ENCODE results near the gene RNF157.
A peak's percentile ranks its signal among the peaks of the same experiment; 100 is the strongest.

The RNF157 gene

GRCh38 chr17:76145231-76146052 lies 94.9 kb downstream of the RNF157 start:
- peak overlapping the region; percentile 72 for H3K4me3 Mint-ChIP-seq
- H3K9me3 Mint-ChIP-seq, result no peaks in the 10 kb centered on the region
- peak overlapping the region; percentile 98 for H3K27ac Mint-ChIP-seq
- H3K4me1 Mint-ChIP-seq, result peaks cover 62% of the 10 kb centered on the region
- ATAC-seq (peak; percentile 43), DNase-seq (ENCODE audit: low spot score in 2 of 2) (no peak)
- peaks cover 16% of the 10 kb centered on the region for H3K36me3 Mint-ChIP-seq

- H3K27ac Mint-ChIP-seq, result peak overlapping the region; percentile 98
- H3K36me3 Mint-ChIP-seq, result peaks cover 16% of the 10 kb centered on the region
- peak overlapping the region; percentile 68 for H3K4me3 Mint-ChIP-seq
- DNase-seq (ENCODE audit: low spot score in 2 of 2) (no peak), ATAC-seq (no peak)
- no peaks in the 10 kb centered on the region for H3K9me3 Mint-ChIP-seq
- H3K4me1 Mint-ChIP-seq, result peaks cover 69% of the 10 kb centered on the region
Observed at GRCh38 chr17:76142585-76143041, 97.7 kb downstream of the RNF157 start.

- peak overlapping the region; percentile 68 for H3K4me3 Mint-ChIP-seq
- H3K9me3 Mint-ChIP-seq, result no peaks in the 10 kb centered on the region
- H3K27ac Mint-ChIP-seq, result peak overlapping the region; percentile 98
- DNase-seq (ENCODE audit: low spot score in 2 of 2) (no peak), ATAC-seq (no peak)
- H3K4me1 Mint-ChIP-seq, result peaks cover 69% of the 10 kb centered on the region
- peaks cover 16% of the 10 kb centered on the region for H3K36me3 Mint-ChIP-seq
Observed at GRCh38 chr17:76142039-76142584, 98.2 kb downstream of the RNF157 start.

GRCh38 chr17:76141212-76142038 lies 98.9 kb downstream of the RNF157 start, which contains the start of gene FOXJ1:
TSS of gene FOXJ1 (minus strand) at chr17:76141245. CDS start at chr17:76140395, 850 bp downstream.
- ATAC-seq, result peak; percentile 84
- Mint-ChIP-seq H3K4me3 (peak within 1 kb of the TSS; percentile 68), H3K36me3 (peaks cover 16% of the 10 kb centered on the region), H3K27ac (peak within 1 kb of the TSS; percentile 98), H3K9me3 (no peaks in the 10 kb centered on the region), H3K4me1 (peaks cover 63% of the 10 kb centered on the region)
- DNase-seq (ENCODE audit: low spot score in 2 of 2), result peak; percentile 90 to 97

GRCh38 chr17:76140661-76141211 lies 99.6 kb downstream of the RNF157 start:
- ATAC-seq (no peak), DNase-seq (ENCODE audit: low spot score in 2 of 2) (no peak)
- Mint-ChIP-seq H3K4me3 (peak overlapping the region; percentile 68), H3K36me3 (peaks cover 16% of the 10 kb centered on the region), H3K27ac (peak overlapping the region; percentile 98), H3K9me3 (no peaks in the 10 kb centered on the region), H3K4me1 (peaks cover 56% of the 10 kb centered on the region)

- peak overlapping the region; percentile 68 for H3K4me3 Mint-ChIP-seq
- H3K36me3 Mint-ChIP-seq, result peaks cover 16% of the 10 kb centered on the region
- DNase-seq (ENCODE audit: low spot score in 2 of 2) (no peak), ATAC-seq (peak; percentile 52)
- H3K27ac Mint-ChIP-seq, result peak overlapping the region; percentile 58
- peaks cover 55% of the 10 kb centered on the region for H3K4me1 Mint-ChIP-seq
- H3K9me3 Mint-ChIP-seq, result no peaks in the 10 kb centered on the region
Observed at GRCh38 chr17:76139801-76140660, 100.3 kb downstream of the RNF157 start.

- Mint-ChIP-seq H3K9me3 (no peaks in the 10 kb centered on the region), H3K4me3 (peak overlapping the region; percentile 68), H3K4me1 (peaks cover 51% of the 10 kb centered on the region), H3K27ac (peak overlapping the region; percentile 58), H3K36me3 (peaks cover 16% of the 10 kb centered on the region)
- no peak for ATAC-seq
- no peak for DNase-seq (ENCODE audit: low spot score in 2 of 2)
Observed at GRCh38 chr17:76138896-76139752, 101.2 kb downstream of the RNF157 start.

GRCh38 chr17:76138234-76138895 lies 101.9 kb downstream of the RNF157 start:
- ATAC-seq (no peak), DNase-seq (ENCODE audit: low spot score in 2 of 2) (no peak)
- H3K36me3 Mint-ChIP-seq, result peaks cover 17% of the 10 kb centered on the region
- no peak overlapping the region for H3K4me3 Mint-ChIP-seq
- H3K9me3 Mint-ChIP-seq, result no peaks in the 10 kb centered on the region
- peaks cover 48% of the 10 kb centered on the region for H3K4me1 Mint-ChIP-seq
- H3K27ac Mint-ChIP-seq, result no peak overlapping the region

- ATAC-seq (no peak), DNase-seq (ENCODE audit: low spot score in 2 of 2) (no peak)
- peaks cover 42% of the 10 kb centered on the region for H3K4me1 Mint-ChIP-seq
- no peaks in the 10 kb centered on the region for H3K9me3 Mint-ChIP-seq
- H3K4me3 Mint-ChIP-seq, result no peak overlapping the region
- H3K36me3 Mint-ChIP-seq, result peaks cover 13% of the 10 kb centered on the region
- H3K27ac Mint-ChIP-seq, result peak overlapping the region; percentile 56
Observed at GRCh38 chr17:76137351-76138233, 102.7 kb downstream of the RNF157 start.

GRCh38 chr17:76137001-76137350 lies 103.3 kb downstream of the RNF157 start:
- peaks cover 13% of the 10 kb centered on the region for H3K36me3 Mint-ChIP-seq
- peaks cover 36% of the 10 kb centered on the region for H3K4me1 Mint-ChIP-seq
- DNase-seq (ENCODE audit: low spot score in 2 of 2) (no peak), ATAC-seq (no peak)
- no peaks in the 10 kb centered on the region for H3K9me3 Mint-ChIP-seq
- H3K27ac Mint-ChIP-seq, result peak overlapping the region; percentile 56
- H3K4me3 Mint-ChIP-seq, result no peak overlapping the region

- H3K9me3 Mint-ChIP-seq, result no peaks in the 10 kb centered on the region
- DNase-seq (ENCODE audit: low spot score in 2 of 2) (no peak), ATAC-seq (no peak)
- peaks cover 9% of the 10 kb centered on the region for H3K36me3 Mint-ChIP-seq
- H3K4me1 Mint-ChIP-seq, result peaks cover 31% of the 10 kb centered on the region
- no peak overlapping the region for H3K4me3 Mint-ChIP-seq
- peak overlapping the region; percentile 56 for H3K27ac Mint-ChIP-seq
Observed at GRCh38 chr17:76136276-76137000, 103.9 kb downstream of the RNF157 start.

- Mint-ChIP-seq H3K4me3 (no peak overlapping the region), H3K9me3 (no peaks in the 10 kb centered on the region), H3K36me3 (peaks cover 6% of the 10 kb centered on the region), H3K27ac (no peak overlapping the region), H3K4me1 (peaks cover 25% of the 10 kb centered on the region)
- DNase-seq (ENCODE audit: low spot score in 2 of 2) (no peak), ATAC-seq (no peak)
Observed at GRCh38 chr17:76135810-76136188, 104.5 kb downstream of the RNF157 start.
